H1 (cell line): ENCODE measurements around the gene CRISPLD2. TPM values are rescaled to one million over a fixed set of nuclear protein-coding genes. Genes with fewer than 3 reads are reported as not detected.

Experiments
- CTCF ChIA-PET: fragments of 300-600 bp; sonication (Branson Sonifier 250); formaldehyde crosslinking; loops from one replicate; lab custom pipeline; 2021; ENCODE audit not compliant: partially characterized antibody; lab: Charles Lee
- POLR2A ChIA-PET: fragments of 300-600 bp; sonication (Branson Sonifier 250); formaldehyde crosslinking; loops from one replicate; lab custom pipeline; 2021; ENCODE audit warnings: inconsistent platforms; ENCODE audit not compliant: partially characterized antibody; lab: Charles Lee
- DNase-seq, 2 experiments: peaks; one replicate each; pipeline versions ENCODE4 v3.0.0 to v3.0.0-alpha.2; 2010 to 2022; ENCODE audit warnings: low spot score in 2 of 2, low read depth in 1 of 2, mixed read lengths in 1 of 2
- FAIRE-seq: peaks from 2 replicates; lab custom pipeline; 2011; peaks lifted over from hg19 to GRCh38; lab: Jason Lieb, UNC
- H2AFZ ChIP-seq: 2 replicates; pipeline ENCODE4 v1.8.1; 2012; ENCODE audit warnings: low read length, inconsistent platforms
- H2AK5ac ChIP-seq: 2 replicates; pipeline ENCODE4 v1.6.1; 2013; ENCODE audit warnings: low read depth, low read length
- H2BK120ac ChIP-seq: replicated peaks from 2 replicates; pipeline ENCODE3; 2013; ENCODE audit warnings: low read depth, low read length, inconsistent platforms
- H2BK12ac ChIP-seq: 2 replicates; pipeline ENCODE4 v1.6.1; 2013; ENCODE audit warnings: low read depth, low read length
- H2BK15ac ChIP-seq: 2 replicates; pipeline ENCODE4 v1.6.1; 2013; ENCODE audit warnings: low read length
- H2BK20ac ChIP-seq: 2 replicates; pipeline ENCODE4 v1.6.1; 2013; ENCODE audit warnings: low read length
- H2BK5ac ChIP-seq: 2 replicates; pipeline ENCODE4 v1.6.1; 2013; ENCODE audit warnings: low read depth, low read length
- H3K14ac ChIP-seq: 2 replicates; pipeline ENCODE4 v1.6.1; 2013; ENCODE audit warnings: inconsistent platforms; ENCODE audit not compliant: insufficient read length
- H3K18ac ChIP-seq: 2 replicates; pipeline ENCODE4 v1.6.1; 2013; ENCODE audit warnings: low read length; ENCODE audit errors: extremely low read depth
- H3K23ac ChIP-seq: 2 replicates; pipeline ENCODE4 v1.6.1; 2013; ENCODE audit warnings: inconsistent platforms; ENCODE audit not compliant: insufficient read length
- H3K23me2 ChIP-seq: 2 replicates; pipeline ENCODE4 v1.6.1; 2013; ENCODE audit warnings: low read depth, low read length
- H3K27ac ChIP-seq: 2 replicates; pipeline ENCODE4 v1.6.1; 2011; ENCODE audit warnings: low read depth, low read length, inconsistent platforms
- H3K27me3 ChIP-seq, 4 experiments: replicated peaks in 1 of 4; 1 replicate in 1 of 4; 2 replicates in 3 of 4; pipeline versions ENCODE4 v1.6.1 to v1.8.1; 2011 to 2013; ENCODE audit warnings: low read length in 3 of 4, mild to moderate bottlenecking in 3 of 4, inconsistent platforms in 2 of 4, mixed read lengths in 2 of 4, moderate library complexity in 1 of 4; ENCODE audit not compliant: control insufficient read depth in 3 of 4, insufficient read depth in 3 of 4; ENCODE audit errors: extremely low read depth in 1 of 4
- H3K36me3 ChIP-seq, 4 experiments: 2 replicates each; pipeline versions ENCODE4 v1.6.1 to v1.8.1; 2011 to 2013; ENCODE audit warnings: mild to moderate bottlenecking in 4 of 4, low read length in 3 of 4, moderate library complexity in 2 of 4, control low read depth in 1 of 4, inconsistent platforms in 1 of 4; ENCODE audit not compliant: insufficient read depth in 4 of 4, control insufficient read depth in 2 of 4
- H3K4ac ChIP-seq: replicated peaks from 2 replicates; pipeline ENCODE3; 2013; ENCODE audit warnings: low read length, low read depth, mixed read lengths, inconsistent platforms; ENCODE audit not compliant: insufficient read length
- H3K4me1 ChIP-seq, 4 experiments: replicated peaks in 1 of 4; 1 replicate in 1 of 4; 2 replicates in 3 of 4; pipeline versions ENCODE4 v1.6.1 to v1.8.1; 2011 to 2013; ENCODE audit warnings: low read length in 3 of 4, inconsistent platforms in 2 of 4, mixed read lengths in 1 of 4; ENCODE audit not compliant: insufficient read depth in 4 of 4, control insufficient read depth in 3 of 4
- H3K4me2 ChIP-seq, 2 experiments: 2 replicates each; pipeline versions ENCODE4 v1.6.1 to v1.8.1; 2011 to 2013; ENCODE audit warnings: low read depth in 2 of 2, low read length in 2 of 2, control low read depth in 1 of 2, inconsistent platforms in 1 of 2, mild to moderate bottlenecking in 1 of 2; ENCODE audit not compliant: insufficient read depth in 1 of 2
- H3K4me3 ChIP-seq, 4 experiments: fragments of 200-600, 300-600 bp in 1 of 4; sonication (generic), shearing (Covaris generic), sonication (Bioruptor Twin) in 1 of 4; 2 replicates each; pipeline versions ENCODE4 v1.5.1 to v1.8.1; 2011 to 2016; ENCODE audit warnings: low read length in 4 of 4, low read depth in 3 of 4, control low read depth in 2 of 4, inconsistent platforms in 2 of 4, mild to moderate bottlenecking in 2 of 4, mixed read lengths in 1 of 4, moderate library complexity in 1 of 4; ENCODE audit not compliant: insufficient read depth in 2 of 4; ENCODE audit errors: extremely low read depth in 1 of 4
- H3K56ac ChIP-seq: replicated peaks from 2 replicates; pipeline ENCODE3; 2013; ENCODE audit warnings: low read depth, mild to moderate bottlenecking, mixed read lengths, low read length, inconsistent platforms; ENCODE audit not compliant: insufficient read length
- H3K79me1 ChIP-seq: 2 replicates; pipeline ENCODE4 v1.6.1; 2013; ENCODE audit warnings: low read depth, low read length, control low read depth
- H3K79me2 ChIP-seq, 2 experiments: 2 replicates each; pipeline versions ENCODE4 v1.6.1 to v1.8.1; 2012 to 2013; ENCODE audit warnings: low read length in 2 of 2, mild to moderate bottlenecking in 2 of 2, inconsistent platforms in 1 of 2; ENCODE audit not compliant: insufficient read depth in 2 of 2, control insufficient read depth in 1 of 2
- H3K9ac ChIP-seq, 4 experiments: replicated peaks in 1 of 4; 1 replicate in 1 of 4; 2 replicates in 3 of 4; pipeline versions ENCODE4 v1.6.1 to v1.8.1; 2011 to 2013; ENCODE audit warnings: low read depth in 3 of 4, low read length in 3 of 4, control low read depth in 2 of 4, mild to moderate bottlenecking in 2 of 4, moderate library complexity in 2 of 4, inconsistent platforms in 1 of 4; ENCODE audit errors: extremely low read depth in 1 of 4
- H3K9me3 ChIP-seq, 2 experiments: 2 replicates each; pipeline versions ENCODE4 v1.6.1 to v1.8.1; 2012 to 2013; ENCODE audit warnings: mild to moderate bottlenecking in 2 of 2, moderate library complexity in 2 of 2, control low read depth in 1 of 2, inconsistent platforms in 1 of 2, low read depth in 1 of 2, low read length in 1 of 2, mixed read lengths in 1 of 2; ENCODE audit not compliant: insufficient read depth in 2 of 2
- H4K20me1 ChIP-seq, 2 experiments: replicated peaks in 1 of 2; 2 replicates each; pipeline versions ENCODE3 to v1.8.1; 2011 to 2013; ENCODE audit warnings: inconsistent platforms in 2 of 2, low read length in 2 of 2, mild to moderate bottlenecking in 1 of 2; ENCODE audit not compliant: insufficient read depth in 2 of 2, control insufficient read depth in 1 of 2
- H4K5ac ChIP-seq: 2 replicates; pipeline ENCODE4 v1.6.1; 2013; ENCODE audit warnings: low read length, low read depth, mixed read lengths, inconsistent platforms; ENCODE audit not compliant: insufficient read length
- H4K8ac ChIP-seq: 2 replicates; pipeline ENCODE4 v1.8.0; 2013; ENCODE audit warnings: mild to moderate bottlenecking, moderate library complexity, low read length, inconsistent platforms; ENCODE audit not compliant: insufficient read depth; ENCODE audit errors: extremely low read depth
- H4K91ac ChIP-seq: replicated peaks from 2 replicates; pipeline ENCODE3; 2013; ENCODE audit warnings: low read length, mixed read lengths, inconsistent platforms; ENCODE audit not compliant: insufficient read length
- CTBP2 ChIP-seq: IDR thresholded peaks from 2 replicates; pipeline ENCODE4 v1.7.0; 2011; ENCODE audit warnings: borderline replicate concordance, mild to moderate bottlenecking, moderate library complexity, mixed read lengths, low read length; ENCODE audit not compliant: insufficient read depth, insufficient read length
- WGBS, 2 experiments: shearing (Covaris generic) in 1 of 2; methylation state at CpG; one replicate each; pipeline versions ENCODE4 v1.1.6 to v1.1.7; 2013 to 2015; ENCODE audit warnings: low lambda C conversion rate in 2 of 2, mixed read lengths in 2 of 2, inconsistent platforms in 1 of 2, low coverage in 1 of 2, missing lambda C conversion rate in 1 of 2; ENCODE audit not compliant: insufficient replicate concordance in 2 of 2, insufficient coverage in 1 of 2, insufficient read length in 1 of 2; ENCODE audit errors: extremely low coverage in 1 of 2, missing lambda C conversion rate in 1 of 2; 5-methylcytosine and 5-hydroxymethylcytosine counted together
- polyA plus RNA-seq, 7 experiments: library from polyadenylated mRNA; depleted of rRNA in 3 of 7; stranded (reverse) in 5 of 7; unstranded in 2 of 7; fragments of >200 nt in 5 of 7; fragments of 200-250 nt in 2 of 7; gene quantifications; 1 replicate in 5 of 7; 2 replicates in 1 of 7; 4 replicates in 1 of 7; pipeline versions ENCODE4 v1.2.1 to v1.2.3, GENCODE V29; 2011 to 2013; ENCODE audit warnings: missing spikeins in 2 of 7, mixed read lengths in 2 of 7
- total RNA-seq: library from RNA; stranded (reverse); fragmentation: NEBNext Ultra II Directional; extraction: Animal tissue kit (Norgen Biotek cat#: 25700); gene quantifications from 2 replicates; pipeline ENCODE4 v1.2.1, GENCODE V29; 2021

Gene CRISPLD2
- total and polyA plus RNA-seq, 2 of the 8 experiments (the other 6 are each of a cell fraction or from before 2014, with no cell fraction given), result 2.7 to 5.1 TPM

DNA sequence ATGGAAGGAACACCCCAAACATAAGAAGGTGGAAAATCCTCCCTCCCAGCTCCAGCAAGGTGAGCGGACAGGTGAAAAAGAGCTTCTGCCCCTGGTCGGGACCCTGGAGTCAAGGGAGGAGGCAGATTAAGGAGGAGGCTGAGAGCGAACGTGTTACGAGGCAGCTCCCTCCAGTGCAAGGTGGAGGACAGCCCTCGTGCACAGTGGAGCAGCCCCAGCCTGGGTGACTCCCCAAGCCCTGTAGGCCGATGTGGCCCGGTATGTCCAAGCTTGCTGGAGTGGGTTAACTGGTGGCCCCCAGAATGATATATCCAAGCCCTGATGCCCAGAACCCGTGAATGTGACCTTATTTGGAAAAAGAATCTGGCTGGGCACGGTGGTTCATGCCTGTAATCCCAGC lies 15.5 kb upstream of the CRISPLD2 start:
- Histone ChIP-seq H2AFZ (no peak overlapping the region), H2BK20ac (no peak overlapping the region), H4K8ac (no peak overlapping the region), H3K27me3 (no peaks in the 10 kb centered on the region), H3K4me2 (no peak overlapping the region), H2BK120ac (no peak overlapping the region), H2BK15ac (no peak overlapping the region), H2AK5ac (no peak overlapping the region), H3K4me1 (no peaks in the 10 kb centered on the region), H3K9me3 (no peaks in the 10 kb centered on the region; a peak in 1 of 4 replicates), H3K14ac (no peak overlapping the region), H3K18ac (no peak overlapping the region), H3K27ac (no peak overlapping the region), H3K4me3 (no peak overlapping the region), H3K79me1 (no peaks in the 10 kb centered on the region), H3K23ac (no peak overlapping the region), H3K36me3 (no peaks in the 10 kb centered on the region), H4K5ac (no peak overlapping the region), H4K91ac (no peak overlapping the region), H2BK12ac (no peak overlapping the region), H3K56ac (no peak overlapping the region), H2BK5ac (no peak overlapping the region), H3K23me2 (no peaks in the 10 kb centered on the region), H3K9ac (no peak overlapping the region), H3K79me2 (no peaks in the 10 kb centered on the region), H4K20me1 (peaks cover 0 to 2% of the 10 kb centered on the region in 2 experiments), H3K4ac (no peak overlapping the region)
- ChIA-PET CTCF (interaction anchor here (0.7 to 2.3 kb wide), 7 partner anchors 12 to 148 kb away, joined by 3 to 6 read pairs (median 3); no protein-coding TSS in a partner anchor), POLR2A (interaction anchor here (1.4 kb wide), 1 partner anchor 9 kb away, joined by 3 read pairs; no protein-coding TSS in a partner anchor)
- DNase-seq, result no peak
- WGBS, 2 experiments, result 92% methylated on average over 10 of the region's 10 CpGs; no CpG with 5 or more reads in 1 of the 2 experiments
- no peak for FAIRE-seq
- no peak for TF ChIP-seq CTBP2
